Activated CD8-positive, alpha-beta memory T cell treated with anti-CD3 and anti-CD28 coated beads for 4 hours (primary cell): ENCODE data around the gene GTPBP2.
"Not testable (repeated sequence)": the region's sequence is repeated elsewhere in the genome, so short reads cannot be mapped to it uniquely, and the experiment has no call there.

Source experiments
- DNase-seq, 2 donors: peaks; one replicate each; pipeline ENCODE4 v3.0.0-alpha.2; 2020; ENCODE audit warnings: low read depth in 2 of 2

Gene GTPBP2

DNA sequence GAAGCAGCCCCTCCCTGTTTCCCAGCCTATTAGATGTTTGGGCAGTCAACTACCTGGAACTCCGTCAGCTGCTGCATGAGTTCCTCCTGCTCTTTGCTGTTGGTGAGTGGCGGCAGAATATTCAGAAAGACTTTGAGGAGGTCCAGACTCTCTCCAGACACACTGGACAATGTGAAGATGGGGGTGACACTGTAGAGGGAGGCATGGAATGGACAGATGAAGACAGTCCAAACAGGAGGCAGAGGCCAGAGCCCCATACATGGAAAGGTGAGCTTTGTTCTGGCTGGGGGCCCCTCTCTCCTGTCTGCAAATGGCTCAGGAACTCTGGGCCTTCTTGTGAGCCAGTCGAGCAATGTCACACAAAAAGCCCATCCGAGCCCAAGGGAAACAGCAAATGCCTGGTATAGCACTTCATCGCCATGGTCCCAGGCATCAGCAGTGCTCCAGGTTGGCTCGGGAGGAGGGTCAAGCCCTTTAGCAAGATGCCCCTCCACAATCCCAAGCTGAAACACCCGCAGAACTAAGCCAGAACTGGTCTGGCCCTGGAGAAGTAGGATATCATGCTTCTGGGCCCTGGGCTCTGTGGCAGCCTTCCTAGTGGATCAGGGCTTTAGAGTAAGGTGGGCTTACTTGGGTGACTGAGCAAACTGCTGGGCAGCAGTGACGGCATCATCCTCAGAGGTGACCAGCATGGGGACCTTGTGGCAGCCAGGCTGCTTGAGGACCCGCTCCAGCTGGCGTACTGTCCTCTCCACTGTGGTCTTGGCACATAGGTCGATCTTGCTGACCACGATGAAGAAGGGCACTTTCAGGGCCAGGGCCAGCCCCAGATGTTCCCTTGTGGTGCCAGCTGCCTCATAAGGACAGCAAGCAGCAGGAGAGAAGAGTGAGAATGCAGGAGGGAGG lies 4.9 kb downstream of the GTPBP2 start:
- no peak for DNase-seq

DNA sequence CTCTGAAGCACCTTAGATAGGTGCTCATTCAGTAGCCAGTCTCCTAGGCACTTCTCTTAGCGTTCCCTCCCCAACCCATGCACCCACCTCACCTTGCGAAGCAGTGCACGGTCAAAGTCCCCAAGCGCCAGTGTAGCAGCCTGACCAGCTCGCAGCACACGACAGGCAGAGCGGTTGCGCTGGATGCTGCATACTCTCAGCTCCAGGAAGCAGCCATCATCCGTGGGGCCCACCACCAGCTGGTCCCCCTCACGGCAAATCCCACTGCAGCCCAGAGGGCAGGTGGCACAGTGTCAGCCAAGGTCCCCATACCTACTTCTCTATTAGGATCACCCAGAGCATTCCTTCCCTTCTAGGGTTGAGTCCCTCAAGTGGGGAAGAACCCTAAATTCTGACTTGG lies 6.5 kb downstream of the GTPBP2 start:
- DNase-seq, result no peak

DNA sequence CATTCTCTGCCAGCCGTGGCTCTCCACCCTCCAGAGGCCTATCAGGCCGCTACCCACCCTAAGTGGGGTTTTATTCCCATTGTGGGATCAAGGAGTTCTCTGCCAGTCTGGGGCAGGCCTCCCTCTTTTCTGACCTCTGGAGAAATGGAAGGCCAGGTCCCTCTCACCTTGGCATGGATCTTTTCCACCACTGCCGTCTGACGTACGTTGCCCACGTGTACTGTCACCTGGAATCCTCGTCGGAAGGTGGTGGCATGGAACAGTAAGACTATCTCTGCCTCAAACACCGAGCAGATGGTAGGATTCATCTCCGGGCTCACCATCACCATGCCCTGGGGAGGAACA lies 7.3 kb downstream of the GTPBP2 start:
- no peak for DNase-seq

DNA sequence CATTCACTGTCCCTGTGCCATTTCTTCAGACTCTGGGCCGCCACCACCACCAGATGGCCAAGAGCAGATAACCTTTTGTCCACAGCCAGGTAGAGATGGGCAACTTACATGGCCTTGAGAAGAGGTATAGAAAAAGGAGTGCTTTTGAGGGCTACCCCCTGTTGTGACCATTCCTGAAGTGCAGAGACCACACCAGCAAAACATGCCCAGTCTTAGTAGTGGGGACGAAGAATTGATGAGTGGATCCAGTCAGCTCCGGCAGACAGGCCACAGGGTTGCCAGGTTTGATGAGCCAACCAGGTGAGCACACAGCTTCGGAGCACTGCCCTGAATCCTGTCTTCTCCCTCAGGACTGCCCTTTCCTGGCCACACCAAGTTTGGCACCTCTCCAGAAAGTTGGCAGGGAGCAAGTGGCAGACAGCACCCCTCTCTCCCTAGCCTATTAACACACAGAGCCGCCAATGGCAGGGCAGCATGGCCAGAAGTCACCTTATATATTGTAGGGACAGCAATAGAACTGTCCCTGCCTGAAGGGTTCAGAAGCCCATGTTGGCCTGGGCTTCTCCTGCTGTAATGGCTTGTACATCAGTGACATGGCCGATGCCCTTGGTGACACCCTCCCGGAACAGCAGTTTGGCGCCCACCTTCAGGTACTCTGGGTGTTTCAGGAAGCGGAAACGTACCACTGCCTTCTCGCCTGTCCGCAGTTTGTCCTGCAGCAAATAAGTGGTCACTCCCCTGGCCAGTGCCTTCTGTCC lies 7.8 kb downstream of the GTPBP2 start:
- no peak for DNase-seq

DNA sequence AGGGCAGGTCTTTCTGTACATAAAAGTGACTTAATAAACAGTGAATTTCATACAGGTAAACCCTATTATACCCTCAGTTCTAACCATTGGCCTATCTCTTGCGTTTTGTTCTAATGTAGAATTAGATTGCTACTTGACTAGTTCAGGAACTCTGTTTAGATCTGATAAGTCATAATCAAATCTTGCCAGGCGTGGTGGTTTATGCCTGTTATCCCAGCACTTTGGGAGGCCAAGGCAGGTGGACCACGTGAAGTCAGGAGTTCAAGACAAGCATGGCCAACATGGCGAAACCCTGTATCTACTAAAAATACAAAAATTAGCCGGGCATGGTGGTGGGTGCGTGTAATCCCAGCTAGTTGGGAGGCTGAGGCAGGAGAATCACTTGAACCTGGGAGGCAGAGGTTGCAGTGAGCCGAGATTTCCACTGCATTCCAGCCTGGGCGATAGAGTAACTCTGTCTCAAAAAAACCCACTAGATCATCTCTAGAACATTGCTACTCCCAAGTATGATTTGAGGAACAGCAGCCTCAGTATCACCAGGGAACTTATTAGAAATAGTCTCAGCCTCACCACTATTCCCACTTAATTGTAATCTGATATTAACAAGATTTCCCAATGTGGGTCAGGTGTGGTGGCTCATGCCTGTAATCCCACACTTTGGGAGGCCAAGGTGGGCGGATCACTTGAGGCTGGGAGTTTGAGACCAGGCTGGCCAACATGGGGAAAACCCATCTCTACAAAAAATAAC lies 12.2 kb downstream of the GTPBP2 start:
- no peak for DNase-seq

DNA sequence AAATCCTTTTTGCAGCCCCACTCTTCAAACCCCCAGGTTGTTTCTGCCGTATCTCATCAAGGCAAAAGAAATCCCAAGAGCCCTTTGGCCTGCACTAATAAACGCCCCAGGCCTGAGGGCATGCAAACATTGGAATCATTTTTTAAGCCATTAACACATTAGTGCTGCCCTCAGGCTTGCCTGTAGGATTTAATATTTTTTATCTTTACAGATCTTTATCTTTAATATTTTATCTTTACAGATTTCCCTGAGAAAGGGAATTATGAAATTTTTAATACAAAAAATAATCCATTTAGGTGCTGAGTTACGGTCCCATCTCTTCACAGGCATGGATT lies 14.7 kb downstream of the GTPBP2 start:
- no peak for DNase-seq

- no peak for DNase-seq
These were observed 15.2 kb downstream of the GTPBP2 start for GRCh38 chr6:43613721-43614395.

- no peak for DNase-seq
These were observed 18.6 kb downstream of the GTPBP2 start for GRCh38 chr6:43610431-43610830.

DNA sequence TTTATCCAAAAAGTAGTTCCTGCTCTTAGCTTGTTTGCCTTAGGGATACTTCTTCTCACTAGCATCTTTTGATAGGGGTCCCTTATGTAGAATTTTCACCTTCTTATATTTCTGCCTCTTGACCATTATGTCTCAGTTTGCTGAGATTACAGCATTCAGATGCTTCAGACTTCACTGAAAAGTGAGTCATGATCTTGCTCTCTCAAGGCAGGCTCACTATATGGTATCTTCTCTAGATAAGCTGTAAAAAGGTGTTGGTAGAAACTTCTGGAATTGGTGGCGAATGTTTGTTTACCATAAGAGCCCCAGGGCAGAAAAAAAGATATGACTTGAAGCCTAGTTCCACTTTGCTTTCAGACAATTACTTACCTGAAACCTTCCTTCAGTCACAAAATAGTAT lies 19.7 kb downstream of the GTPBP2 start:
- DNase-seq, result no peak

- DNase-seq, result no peak
These were observed 20.3 kb downstream of the GTPBP2 start for GRCh38 chr6:43608807-43609206.

DNA sequence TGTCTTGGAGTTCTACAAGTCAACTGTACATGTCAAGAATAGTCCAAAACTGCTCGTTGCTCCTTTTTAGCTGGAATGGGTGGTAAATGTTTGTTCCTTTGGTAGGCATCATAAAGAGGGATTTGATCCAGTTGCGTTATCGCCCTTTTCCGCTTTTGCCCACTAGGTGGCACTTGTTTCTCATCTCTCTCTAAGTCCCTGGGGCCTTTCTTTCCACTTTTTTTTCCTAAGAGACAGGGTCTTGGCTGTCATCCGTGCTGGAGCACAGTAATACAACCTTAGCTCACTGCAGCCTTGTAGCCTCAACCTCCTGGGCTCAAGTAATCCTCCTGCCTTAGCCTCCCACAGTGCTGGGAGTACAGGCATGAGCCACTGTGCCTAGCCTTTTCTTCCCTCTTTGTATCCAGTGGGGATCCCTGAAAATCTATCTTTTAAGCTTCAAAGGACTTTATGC lies 20.7 kb downstream of the GTPBP2 start:
- peak in 1 of 2 donors; percentile 24 for DNase-seq

DNA sequence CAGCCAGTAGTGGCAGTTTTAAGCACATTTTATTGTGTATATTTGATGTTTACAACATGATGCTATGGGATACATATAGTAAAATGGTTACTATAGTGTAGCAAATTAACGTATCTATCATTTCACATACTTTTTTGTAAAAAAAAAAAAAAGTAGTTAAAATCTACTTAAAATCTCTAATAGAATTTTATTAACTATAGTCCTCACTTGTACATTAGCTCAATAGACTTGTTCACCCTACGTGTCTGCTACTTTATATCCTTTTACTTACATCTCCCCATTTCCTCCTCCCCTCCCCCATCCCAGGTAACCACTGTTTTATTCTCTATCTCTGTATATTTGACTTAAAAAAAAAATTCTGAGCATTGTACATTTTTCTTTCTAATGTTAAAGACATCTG lies 23.0 kb downstream of the GTPBP2 start:
- no peak for DNase-seq

GRCh38 chr6:43604174-43604573 lies 24.9 kb downstream of the GTPBP2 start:
- DNase-seq, result no peak

DNA sequence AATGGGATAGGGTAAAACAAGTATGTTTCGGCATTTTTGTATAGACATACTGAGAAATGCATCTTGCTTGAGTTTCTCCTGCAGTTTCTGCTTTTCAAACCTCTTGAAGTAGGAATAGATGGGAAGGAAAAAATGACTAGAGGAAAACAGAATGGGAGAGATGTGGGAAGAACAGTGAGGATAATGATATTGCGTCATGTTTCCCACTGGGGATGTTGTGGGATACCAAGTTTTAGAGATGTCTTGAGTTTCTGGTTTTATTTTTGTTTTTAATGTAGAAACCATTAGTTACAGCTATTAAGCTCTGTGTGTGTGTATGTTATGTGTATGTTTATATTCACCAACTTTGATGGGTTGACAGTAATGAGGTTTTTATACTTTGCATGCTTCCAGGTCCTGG lies 28.5 kb downstream of the GTPBP2 start:
- no peak for DNase-seq

DNA sequence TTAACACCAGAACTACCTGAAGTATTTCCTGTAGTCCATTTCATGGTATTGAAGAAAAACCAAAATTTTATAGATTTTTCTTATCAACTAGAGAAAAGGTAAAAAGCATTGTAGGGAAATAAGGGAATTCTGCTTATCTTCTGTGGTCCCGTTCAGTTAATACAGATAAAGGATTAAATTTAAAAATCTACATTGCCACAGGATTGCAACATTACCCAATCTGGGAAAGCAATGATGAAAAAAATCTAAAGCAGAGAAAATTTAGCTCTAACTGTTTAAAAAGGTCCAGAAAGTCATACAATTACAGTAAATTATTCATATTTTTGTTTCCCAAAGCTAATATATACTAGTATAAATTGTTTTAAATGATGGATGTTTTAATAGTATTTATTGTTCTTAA lies 35.1 kb downstream of the GTPBP2 start:
- DNase-seq, result no peak

DNA sequence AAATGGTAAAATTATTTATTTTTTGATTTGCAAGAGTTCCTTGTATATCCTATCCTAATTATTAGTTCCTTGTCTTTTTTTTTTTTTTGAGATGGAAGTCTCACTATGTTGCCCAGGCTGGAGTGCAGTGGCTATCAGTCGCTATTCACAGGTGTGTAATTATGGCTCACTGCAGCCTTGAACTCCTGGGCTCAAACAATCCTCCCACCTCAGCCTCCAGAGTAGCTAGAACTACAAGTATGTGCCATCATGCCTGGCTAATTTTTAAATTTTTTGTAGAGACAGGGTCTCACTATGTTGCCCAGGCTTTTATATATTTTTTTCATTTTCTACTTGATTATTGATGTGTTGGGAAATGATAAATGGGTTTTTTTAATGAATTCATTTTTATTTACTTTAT lies 39.5 kb downstream of the GTPBP2 start:
- not testable (repeated sequence) for DNase-seq

- no peak for DNase-seq
These were observed 40.9 kb downstream of the GTPBP2 start for GRCh38 chr6:43588194-43588593.

- DNase-seq, result no peak
These were observed 44.0 kb downstream of the GTPBP2 start for GRCh38 chr6:43584892-43585570.

GRCh38 chr6:43582911-43583310 lies 46.2 kb downstream of the GTPBP2 start:
- DNase-seq, result no peak

DNA sequence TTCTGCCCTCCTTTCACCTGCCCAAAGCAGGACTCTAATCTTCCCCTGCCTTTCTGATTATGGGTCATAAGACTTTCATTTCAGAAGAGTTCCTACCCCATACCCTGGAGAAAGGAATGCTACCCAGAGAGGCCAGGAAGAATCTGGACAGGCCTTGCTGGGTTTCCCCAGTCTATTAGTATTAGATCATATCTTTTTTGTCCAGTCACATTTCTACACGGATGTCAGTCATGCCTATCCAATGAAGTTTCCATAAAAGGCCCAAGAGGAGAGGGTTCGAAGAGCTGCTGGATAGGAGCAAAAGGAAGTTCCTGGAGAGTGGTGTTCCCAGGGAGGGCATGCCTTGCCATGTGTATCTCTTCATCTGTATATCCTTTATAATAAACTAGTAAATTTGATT lies 49.9 kb downstream of the GTPBP2 start:
- no peak for DNase-seq

DNA sequence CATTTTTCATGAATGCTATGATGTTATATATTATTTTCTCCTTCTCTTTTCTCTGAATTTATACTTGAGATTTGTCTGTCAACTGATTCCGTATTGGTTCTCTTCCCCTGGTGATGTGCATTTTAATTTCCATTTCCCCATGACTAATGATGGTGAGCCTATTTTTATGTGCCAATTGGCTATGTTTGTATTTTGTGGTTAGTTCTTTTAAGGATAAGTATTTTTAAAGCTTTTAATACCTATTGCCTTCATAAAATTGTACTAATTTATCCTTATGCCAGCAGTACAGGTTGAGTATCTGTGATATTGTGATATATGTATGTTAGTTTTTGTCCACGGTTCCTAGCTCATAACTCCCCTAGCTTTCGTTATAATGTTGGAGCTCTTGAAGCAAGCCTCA lies 50.3 kb downstream of the GTPBP2 start:
- DNase-seq, result no peak
